Sigmoid colon (tissue), 4 donors: ENCODE results near the gene EAF2.

Experiments used
- POLR2AphosphoS5 ChIP-seq, 4 donors: sonication (generic); formaldehyde crosslinking; IDR thresholded peaks; one replicate each; pipeline ENCODE4 v1.6.1; 2017; ENCODE audit warnings: antibody characterized with exemption in 4 of 4
- TF ChIP-seq, protein P1 (sequence below), 4 experiments: fragments of 450-650 bp in 3 of 4; fragments of 200-600 bp in 1 of 4; IDR thresholded peaks; one replicate each; pipeline ENCODE4 v1.5.1; 2016 to 2019; ENCODE audit warnings: antibody characterized with exemption in 4 of 4, mild to moderate bottlenecking in 3 of 4, moderate library complexity in 2 of 4

- TF ChIP-seq POLR2AphosphoS5 (IDR thresholded peaks at IDR 0.05), result no peak
- TF ChIP-seq, protein P1, sequence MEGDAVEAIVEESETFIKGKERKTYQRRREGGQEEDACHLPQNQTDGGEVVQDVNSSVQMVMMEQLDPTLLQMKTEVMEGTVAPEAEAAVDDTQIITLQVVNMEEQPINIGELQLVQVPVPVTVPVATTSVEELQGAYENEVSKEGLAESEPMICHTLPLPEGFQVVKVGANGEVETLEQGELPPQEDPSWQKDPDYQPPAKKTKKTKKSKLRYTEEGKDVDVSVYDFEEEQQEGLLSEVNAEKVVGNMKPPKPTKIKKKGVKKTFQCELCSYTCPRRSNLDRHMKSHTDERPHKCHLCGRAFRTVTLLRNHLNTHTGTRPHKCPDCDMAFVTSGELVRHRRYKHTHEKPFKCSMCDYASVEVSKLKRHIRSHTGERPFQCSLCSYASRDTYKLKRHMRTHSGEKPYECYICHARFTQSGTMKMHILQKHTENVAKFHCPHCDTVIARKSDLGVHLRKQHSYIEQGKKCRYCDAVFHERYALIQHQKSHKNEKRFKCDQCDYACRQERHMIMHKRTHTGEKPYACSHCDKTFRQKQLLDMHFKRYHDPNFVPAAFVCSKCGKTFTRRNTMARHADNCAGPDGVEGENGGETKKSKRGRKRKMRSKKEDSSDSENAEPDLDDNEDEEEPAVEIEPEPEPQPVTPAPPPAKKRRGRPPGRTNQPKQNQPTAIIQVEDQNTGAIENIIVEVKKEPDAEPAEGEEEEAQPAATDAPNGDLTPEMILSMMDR (IDR thresholded peaks at IDR 0.05), result no peak
These were observed 62.3 kb downstream of the EAF2 start for GRCh38 chr3:121897296-121897695.
